HL-60 (cell line): Measurements from ENCODE around the gene WFIKKN1.

Experiments
- DNase-seq, 2 experiments: peaks; one replicate each; pipeline ENCODE4 v3.0.0-alpha.2; 2010 to 2020; ENCODE audit warnings: low read depth in 1 of 2, low spot score in 1 of 2
- H3K27ac ChIP-seq: fragments of 250-450 bp; sonication (Bioruptor Pico); replicated peaks from 2 replicates; pipeline ENCODE4 v1.5.1; 2020; ENCODE audit warnings: mild to moderate bottlenecking, moderate library complexity
- H3K27me3 ChIP-seq: fragments of 250-450 bp; sonication (Bioruptor Pico); 2 replicates; pipeline ENCODE4 v1.5.1; 2021; ENCODE audit warnings: mild to moderate bottlenecking, moderate library complexity; ENCODE audit not compliant: insufficient read depth, poor library complexity, severe bottlenecking
- H3K4me3 ChIP-seq: replicated peaks from 2 replicates; pipeline ENCODE4 v1.5.1; 2011; ENCODE audit warnings: mild to moderate bottlenecking, control low read depth, low read length; ENCODE audit not compliant: insufficient read depth
- GABPA ChIP-seq: IDR thresholded peaks from 2 replicates; pipeline ENCODE4 v1.6.1; 2012; ENCODE audit warnings: low read depth
- POLR2AphosphoS5 ChIP-seq: IDR thresholded peaks from 2 replicates; pipeline ENCODE4 v1.6.1; 2012; ENCODE audit warnings: low read depth
- SPI1 ChIP-seq: IDR thresholded peaks from 2 replicates; pipeline ENCODE4 v1.6.1; 2012; ENCODE audit warnings: low read depth, mild to moderate bottlenecking, borderline replicate concordance
- TF ChIP-seq, protein P1 (sequence below): IDR thresholded peaks from 2 replicates; pipeline ENCODE4 v1.6.1; 2012; ENCODE audit warnings: low read depth; ENCODE audit not compliant: insufficient replicate concordance
- TF ChIP-seq, protein P2 (sequence below): IDR thresholded peaks from one replicate; pipeline ENCODE4 v1.5.1; 2011; ENCODE audit warnings: low read length, control low read depth, inconsistent platforms; ENCODE audit not compliant: insufficient read depth

The WFIKKN1 gene

DNA sequence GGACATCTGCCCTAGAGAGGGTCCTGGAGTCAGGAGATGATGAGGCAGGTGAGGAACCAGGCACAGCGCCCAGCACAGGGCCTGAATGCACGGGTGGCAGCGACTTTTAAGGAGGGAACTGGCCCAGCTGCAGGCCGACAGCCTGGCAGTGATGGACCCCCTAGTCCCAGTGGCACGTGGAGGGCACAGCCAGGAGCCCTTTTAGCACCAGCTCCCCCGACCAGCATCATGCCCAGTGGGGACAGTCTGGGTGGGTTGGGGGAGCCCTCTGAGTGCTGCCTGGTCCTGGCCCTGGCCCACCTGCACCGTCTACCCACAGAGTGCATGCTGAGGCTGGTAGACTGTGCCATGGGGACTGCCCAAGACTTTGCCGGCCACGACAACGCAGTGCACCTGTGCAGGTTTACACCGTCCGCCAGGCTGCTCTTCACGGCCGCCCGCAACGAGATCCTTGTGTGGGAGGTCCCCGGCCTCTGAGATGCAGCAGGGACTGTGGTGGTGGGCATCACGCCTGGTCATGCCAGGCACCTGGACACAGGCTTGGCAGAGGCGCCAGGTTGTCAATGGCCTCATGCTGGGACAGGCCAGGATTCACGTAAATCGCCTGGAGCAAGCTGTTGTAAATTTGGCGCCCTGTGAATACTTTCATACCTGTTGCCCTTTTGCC lies 36.5 kb downstream of the WFIKKN1 start:
- 0 out of 2 replicates have a peak overlapping the region, but pooled peaks have one; percentile 3 for H3K27ac ChIP-seq
- no peak for DNase-seq
- no peaks in the 10 kb centered on the region for H3K27me3 ChIP-seq
- no peak overlapping the region for H3K4me3 ChIP-seq
- TF ChIP-seq POLR2AphosphoS5 (no peak), SPI1 (no peak), GABPA (no peak)
- TF ChIP-seq, protein P1, sequence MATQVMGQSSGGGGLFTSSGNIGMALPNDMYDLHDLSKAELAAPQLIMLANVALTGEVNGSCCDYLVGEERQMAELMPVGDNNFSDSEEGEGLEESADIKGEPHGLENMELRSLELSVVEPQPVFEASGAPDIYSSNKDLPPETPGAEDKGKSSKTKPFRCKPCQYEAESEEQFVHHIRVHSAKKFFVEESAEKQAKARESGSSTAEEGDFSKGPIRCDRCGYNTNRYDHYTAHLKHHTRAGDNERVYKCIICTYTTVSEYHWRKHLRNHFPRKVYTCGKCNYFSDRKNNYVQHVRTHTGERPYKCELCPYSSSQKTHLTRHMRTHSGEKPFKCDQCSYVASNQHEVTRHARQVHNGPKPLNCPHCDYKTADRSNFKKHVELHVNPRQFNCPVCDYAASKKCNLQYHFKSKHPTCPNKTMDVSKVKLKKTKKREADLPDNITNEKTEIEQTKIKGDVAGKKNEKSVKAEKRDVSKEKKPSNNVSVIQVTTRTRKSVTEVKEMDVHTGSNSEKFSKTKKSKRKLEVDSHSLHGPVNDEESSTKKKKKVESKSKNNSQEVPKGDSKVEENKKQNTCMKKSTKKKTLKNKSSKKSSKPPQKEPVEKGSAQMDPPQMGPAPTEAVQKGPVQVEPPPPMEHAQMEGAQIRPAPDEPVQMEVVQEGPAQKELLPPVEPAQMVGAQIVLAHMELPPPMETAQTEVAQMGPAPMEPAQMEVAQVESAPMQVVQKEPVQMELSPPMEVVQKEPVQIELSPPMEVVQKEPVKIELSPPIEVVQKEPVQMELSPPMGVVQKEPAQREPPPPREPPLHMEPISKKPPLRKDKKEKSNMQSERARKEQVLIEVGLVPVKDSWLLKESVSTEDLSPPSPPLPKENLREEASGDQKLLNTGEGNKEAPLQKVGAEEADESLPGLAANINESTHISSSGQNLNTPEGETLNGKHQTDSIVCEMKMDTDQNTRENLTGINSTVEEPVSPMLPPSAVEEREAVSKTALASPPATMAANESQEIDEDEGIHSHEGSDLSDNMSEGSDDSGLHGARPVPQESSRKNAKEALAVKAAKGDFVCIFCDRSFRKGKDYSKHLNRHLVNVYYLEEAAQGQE: no peak
- TF ChIP-seq, protein P2, sequence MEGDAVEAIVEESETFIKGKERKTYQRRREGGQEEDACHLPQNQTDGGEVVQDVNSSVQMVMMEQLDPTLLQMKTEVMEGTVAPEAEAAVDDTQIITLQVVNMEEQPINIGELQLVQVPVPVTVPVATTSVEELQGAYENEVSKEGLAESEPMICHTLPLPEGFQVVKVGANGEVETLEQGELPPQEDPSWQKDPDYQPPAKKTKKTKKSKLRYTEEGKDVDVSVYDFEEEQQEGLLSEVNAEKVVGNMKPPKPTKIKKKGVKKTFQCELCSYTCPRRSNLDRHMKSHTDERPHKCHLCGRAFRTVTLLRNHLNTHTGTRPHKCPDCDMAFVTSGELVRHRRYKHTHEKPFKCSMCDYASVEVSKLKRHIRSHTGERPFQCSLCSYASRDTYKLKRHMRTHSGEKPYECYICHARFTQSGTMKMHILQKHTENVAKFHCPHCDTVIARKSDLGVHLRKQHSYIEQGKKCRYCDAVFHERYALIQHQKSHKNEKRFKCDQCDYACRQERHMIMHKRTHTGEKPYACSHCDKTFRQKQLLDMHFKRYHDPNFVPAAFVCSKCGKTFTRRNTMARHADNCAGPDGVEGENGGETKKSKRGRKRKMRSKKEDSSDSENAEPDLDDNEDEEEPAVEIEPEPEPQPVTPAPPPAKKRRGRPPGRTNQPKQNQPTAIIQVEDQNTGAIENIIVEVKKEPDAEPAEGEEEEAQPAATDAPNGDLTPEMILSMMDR: no peak

DNA sequence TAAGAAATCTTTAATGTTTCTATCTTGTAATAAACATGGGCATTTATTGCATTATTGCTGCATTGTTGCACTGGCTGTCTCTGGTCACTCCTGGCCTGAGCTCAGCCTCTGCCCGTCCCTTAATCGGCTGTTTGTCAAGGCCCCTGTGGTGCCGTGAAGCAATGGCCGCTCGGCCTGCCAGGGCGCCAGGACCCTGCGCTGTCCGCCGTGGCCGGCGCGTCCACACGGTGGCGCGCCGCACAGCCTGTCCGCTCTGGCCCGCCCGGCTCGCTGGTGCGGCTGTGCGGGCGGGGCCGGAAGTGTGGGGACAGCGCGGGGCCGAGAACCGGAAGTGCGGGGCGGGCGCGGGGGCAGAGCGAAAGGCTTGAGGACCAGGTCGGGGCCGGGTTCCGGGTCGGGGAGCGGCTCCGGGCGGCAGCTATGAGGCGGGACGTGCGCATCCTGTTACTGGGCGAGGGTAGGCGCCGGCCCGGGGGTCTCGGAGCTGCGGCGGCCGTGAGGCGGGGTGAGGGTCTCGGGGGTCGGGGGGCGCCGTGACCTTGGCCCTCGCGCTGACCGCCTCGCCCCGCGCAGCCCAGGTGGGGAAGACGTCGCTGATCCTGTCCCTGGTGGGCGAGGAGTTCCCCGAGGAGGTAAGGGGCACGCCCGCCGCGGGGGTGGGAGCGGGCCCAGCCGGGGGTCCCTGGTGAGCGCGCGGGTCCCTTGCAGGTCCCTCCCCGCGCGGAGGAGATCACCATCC lies 37.2 kb downstream of the WFIKKN1 start, which contains the start of gene RHOT2:
Gene RHOT2 (plus strand): TSS at position 353 of the 739 bp plus-strand sequence. CDS start 68 bp downstream, at position 421.
- Histone ChIP-seq H3K27ac (peak within 1 kb of the TSS; percentile 76), H3K4me3 (peak within 1 kb of the TSS; percentile 97), H3K27me3 (no peaks in the 10 kb centered on the region)
- TF ChIP-seq SPI1 (peak; percentile 46; the same call in 1 of the 2 replicates), POLR2AphosphoS5 (peak; percentile 56), GABPA (peak; percentile 95)
- TF ChIP-seq, protein P1: peak; percentile 44
- TF ChIP-seq, protein P2: peak; percentile 75
- DNase-seq: peak in 1 of 2 experiments; percentile 90

DNA sequence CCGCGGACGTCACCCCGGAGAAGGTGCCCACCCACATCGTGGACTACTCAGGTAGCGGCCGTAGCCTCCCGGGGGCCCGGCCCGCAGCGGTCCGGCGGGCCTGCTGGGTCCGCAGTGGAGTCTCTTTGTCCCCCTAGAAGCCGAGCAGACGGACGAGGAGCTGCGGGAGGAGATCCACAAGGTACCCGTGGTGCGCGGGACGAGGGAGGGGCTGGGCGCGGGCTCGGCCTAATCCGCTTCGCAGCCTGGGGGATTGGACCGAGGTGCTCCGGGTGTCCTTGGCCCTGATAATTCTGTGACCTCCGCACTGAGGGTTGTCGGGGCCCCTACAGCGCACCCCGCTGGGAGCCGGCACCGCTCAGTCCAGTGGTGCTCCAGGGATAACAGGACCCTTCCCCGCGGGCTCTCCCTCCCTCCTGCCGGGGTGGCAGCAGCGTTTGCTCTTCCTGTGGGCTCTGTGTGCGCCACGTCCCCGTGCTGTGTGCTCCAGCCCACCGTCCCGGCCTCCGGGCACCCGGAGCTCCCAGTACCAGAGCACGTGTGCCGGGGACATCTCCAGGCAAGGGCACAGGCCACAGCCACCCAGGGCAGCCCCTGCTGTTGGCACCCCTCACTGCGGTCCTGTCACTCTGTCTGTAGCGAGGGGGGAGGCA lies 37.9 kb downstream of the WFIKKN1 start:
- TF ChIP-seq, protein P2: no peak
- TF ChIP-seq SPI1 (no peak), GABPA (no peak), POLR2AphosphoS5 (no peak)
- TF ChIP-seq, protein P1: no peak
- no peak for DNase-seq
- Histone ChIP-seq H3K27ac (peak overlapping the region; percentile 76), H3K4me3 (peak overlapping the region; percentile 97), H3K27me3 (no peaks in the 10 kb centered on the region)
